Uterus (tissue), 2 donors: Measurements from ENCODE around the gene MBP.

Experiments
- POLR2A ChIP-seq, 2 donors: fragments of 450-650 bp; IDR thresholded peaks; one replicate each; pipeline ENCODE4 v1.6.1; 2016; ENCODE audit warnings: antibody characterized with exemption in 2 of 2, mild to moderate bottlenecking in 1 of 2, moderate library complexity in 1 of 2
- TF ChIP-seq, protein P1 (sequence below), 4 experiments: fragments of 200-600 bp in 2 of 4; fragments of 450-650 bp in 2 of 4; sonication (generic) in 2 of 4; IDR thresholded peaks; one replicate each; pipeline ENCODE4 v1.5.1; 2016 to 2019; ENCODE audit warnings: antibody characterized with exemption in 4 of 4, mild to moderate bottlenecking in 2 of 4, moderate library complexity in 1 of 4

DNA sequence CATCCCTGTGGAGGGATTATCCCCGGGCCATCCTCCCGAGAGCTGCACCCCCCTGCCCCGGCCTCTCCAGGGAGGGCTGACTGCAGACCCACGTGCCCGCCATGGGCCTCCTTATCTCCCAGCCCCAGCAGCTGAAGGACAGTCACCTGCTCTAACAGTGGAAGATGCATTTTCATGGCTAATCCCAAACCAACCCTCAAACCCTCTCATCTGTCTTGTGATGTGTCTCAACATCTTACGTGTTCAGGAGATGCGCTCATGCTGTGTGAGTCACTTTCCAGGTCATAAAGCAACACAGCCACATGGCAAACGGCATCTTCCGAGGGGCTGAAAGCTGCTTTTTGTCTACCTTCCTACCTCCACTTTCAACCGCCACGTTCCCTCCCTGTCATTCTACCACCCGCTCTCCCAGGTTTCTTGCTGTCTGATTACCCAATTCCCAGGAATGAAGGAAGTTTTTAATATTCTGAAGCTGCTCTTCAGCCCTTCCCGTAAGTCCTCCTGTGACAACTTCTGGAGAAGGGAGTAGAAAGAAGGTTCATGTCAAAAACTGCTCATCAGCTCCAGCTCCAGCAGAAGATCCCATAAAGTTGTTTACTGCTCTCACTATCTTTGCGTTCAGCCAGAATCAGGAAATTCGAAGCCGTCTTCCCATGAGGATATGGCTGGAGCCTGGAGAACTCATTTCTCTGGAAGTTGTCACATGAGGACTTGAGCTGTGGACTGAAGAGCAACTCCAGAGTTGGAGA, 54.5 kb downstream of the MBP start:
- TF ChIP-seq, protein P1, sequence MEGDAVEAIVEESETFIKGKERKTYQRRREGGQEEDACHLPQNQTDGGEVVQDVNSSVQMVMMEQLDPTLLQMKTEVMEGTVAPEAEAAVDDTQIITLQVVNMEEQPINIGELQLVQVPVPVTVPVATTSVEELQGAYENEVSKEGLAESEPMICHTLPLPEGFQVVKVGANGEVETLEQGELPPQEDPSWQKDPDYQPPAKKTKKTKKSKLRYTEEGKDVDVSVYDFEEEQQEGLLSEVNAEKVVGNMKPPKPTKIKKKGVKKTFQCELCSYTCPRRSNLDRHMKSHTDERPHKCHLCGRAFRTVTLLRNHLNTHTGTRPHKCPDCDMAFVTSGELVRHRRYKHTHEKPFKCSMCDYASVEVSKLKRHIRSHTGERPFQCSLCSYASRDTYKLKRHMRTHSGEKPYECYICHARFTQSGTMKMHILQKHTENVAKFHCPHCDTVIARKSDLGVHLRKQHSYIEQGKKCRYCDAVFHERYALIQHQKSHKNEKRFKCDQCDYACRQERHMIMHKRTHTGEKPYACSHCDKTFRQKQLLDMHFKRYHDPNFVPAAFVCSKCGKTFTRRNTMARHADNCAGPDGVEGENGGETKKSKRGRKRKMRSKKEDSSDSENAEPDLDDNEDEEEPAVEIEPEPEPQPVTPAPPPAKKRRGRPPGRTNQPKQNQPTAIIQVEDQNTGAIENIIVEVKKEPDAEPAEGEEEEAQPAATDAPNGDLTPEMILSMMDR (IDR thresholded peaks at IDR 0.05), result no peak
- no peak for TF ChIP-seq POLR2A (IDR thresholded peaks at IDR 0.05)
